ENCODE measurements around the gene PARVA. TPM values are rescaled to one million over a fixed set of nuclear protein-coding genes. Genes with fewer than 3 reads are reported as not detected.

Gene PARVA
- total RNA-seq, 4 donors from 2014 or later = 10.0 to 25.0 (median 14.2) TPM

GRCh38 chr11:12415342-12415966 lies 38.1 kb downstream of the PARVA start:
- intact Hi-C loops (cut with DNase I; ENCODE audit: low total_unique reads) = no loop called here
- no peak for TF ChIP-seq POLR2A (IDR thresholded peaks at IDR 0.05)
- no peak for TF ChIP-seq CTCF (IDR thresholded peaks at IDR 0.05)
- no peak for DNase-seq (ENCODE audit: low spot score in 2 of 2)
- WGBS, 2 donors = 94 to 97% methylated on average over 4 of the region's 4 CpGs
- no peak overlapping the region for H3K4me3 ChIP-seq (ENCODE audit: low read depth, poor library complexity, severe bottlenecking)

GRCh38 chr11:12416552-12416951 lies 39.2 kb downstream of the PARVA start:
- H3K4me3 ChIP-seq (ENCODE audit: low read depth, poor library complexity, severe bottlenecking) = no peak overlapping the region
- intact Hi-C loops (cut with DNase I; ENCODE audit: low total_unique reads) = no loop called here
- no peak for TF ChIP-seq POLR2A (IDR thresholded peaks at IDR 0.05)
- no peak for TF ChIP-seq CTCF (IDR thresholded peaks at IDR 0.05)
- DNase-seq (ENCODE audit: low spot score in 2 of 2) = no peak
- WGBS, 2 donors = 84 to 94% methylated on average over 6 of the region's 6 CpGs

- WGBS, 2 donors = 64 to 70% methylated on average over 11 of the region's 11 CpGs
- intact Hi-C loops (cut with DNase I; ENCODE audit: low total_unique reads) = no loop called here
- no peak for TF ChIP-seq POLR2A (IDR thresholded peaks at IDR 0.05)
- TF ChIP-seq CTCF (IDR thresholded peaks at IDR 0.05) = no peak
- DNase-seq (ENCODE audit: low spot score in 2 of 2) = no peak
- no peak overlapping the region for H3K4me3 ChIP-seq (ENCODE audit: low read depth, poor library complexity, severe bottlenecking)
Measured at GRCh38 chr11:12417691-12418611, 40.6 kb downstream of the PARVA start.

- intact Hi-C loops (cut with DNase I; ENCODE audit: low total_unique reads) = no loop called here
- WGBS, 2 donors = 85 to 88% methylated on average over 3 of the region's 3 CpGs
- DNase-seq (ENCODE audit: low spot score in 2 of 2) = no peak
- no peak overlapping the region for H3K4me3 ChIP-seq (ENCODE audit: low read depth, poor library complexity, severe bottlenecking)
- TF ChIP-seq POLR2A (IDR thresholded peaks at IDR 0.05) = no peak
- TF ChIP-seq CTCF (IDR thresholded peaks at IDR 0.05) = no peak
Measured at GRCh38 chr11:12420040-12420439, 42.7 kb downstream of the PARVA start.

- no peak for DNase-seq (ENCODE audit: low spot score in 2 of 2)
- TF ChIP-seq POLR2A (IDR thresholded peaks at IDR 0.05) = no peak
- no peak overlapping the region for H3K4me3 ChIP-seq (ENCODE audit: low read depth, poor library complexity, severe bottlenecking)
- 84 to 91% methylated on average over 6 of the region's 6 CpGs for WGBS, 2 donors
- intact Hi-C loops (cut with DNase I; ENCODE audit: low total_unique reads) = no loop called here
Measured at GRCh38 chr11:12420706-12421105, 43.3 kb downstream of the PARVA start.

- no peak for DNase-seq (ENCODE audit: low spot score in 2 of 2)
- TF ChIP-seq CTCF (IDR thresholded peaks at IDR 0.05) (no peak), POLR2A (IDR thresholded peaks at IDR 0.05) (no peak)
- H3K4me3 ChIP-seq (ENCODE audit: low read depth, poor library complexity, severe bottlenecking) = no peak overlapping the region
- intact Hi-C loops (cut with DNase I; ENCODE audit: low total_unique reads) = no loop called here
- WGBS, 2 donors = 82 to 100% methylated on average over 1 of the region's 1 CpG
Measured at GRCh38 chr11:12421386-12421785, 44.0 kb downstream of the PARVA start.

All from lower leg skin (tissue), 4 donors.